ENCODE measurements around the gene DOHH. TPM values are rescaled to one million over a fixed set of nuclear protein-coding genes. Genes with fewer than 3 reads are reported as not detected.
A peak's percentile ranks its signal among the peaks of the same experiment; 100 is the strongest.

DOHH gene
- total RNA-seq, 1 experiment from 2014 or later: 13.0 TPM

- DNase-seq (ENCODE audit: extremely low read depth, low read depth): no peak
Measured at GRCh38 chr19:3506384-3507340, 6.2 kb upstream of the DOHH start.

- DNase-seq (ENCODE audit: extremely low read depth, low read depth): peak; percentile 96
Measured at GRCh38 chr19:3505598-3506383, 5.3 kb upstream of the DOHH start, which contains the start of gene FZR1. FZR1 (plus strand) TSS chr19:3506311; CDS start chr19:3522990, 16,679 bp downstream.

GRCh38 chr19:3504735-3505134 lies 4.3 kb upstream of the DOHH start:
- DNase-seq (ENCODE audit: extremely low read depth, low read depth): no peak

GRCh38 chr19:3503036-3503572 lies 2.6 kb upstream of the DOHH start:
- no peak for DNase-seq (ENCODE audit: extremely low read depth, low read depth)

- no peak for DNase-seq (ENCODE audit: extremely low read depth, low read depth)
Measured at GRCh38 chr19:3501780-3502179, 1.3 kb upstream of the DOHH start.

GRCh38 chr19:3499738-3500428 lies 591 bp downstream of the DOHH start:
- no peak for DNase-seq (ENCODE audit: extremely low read depth, low read depth)

- no peak for DNase-seq (ENCODE audit: extremely low read depth, low read depth)
Measured at GRCh38 chr19:3497757-3498520, 2.5 kb downstream of the DOHH start.

- DNase-seq (ENCODE audit: extremely low read depth, low read depth): no peak
Measured at GRCh38 chr19:3496392-3497273, 3.8 kb downstream of the DOHH start.

- no peak for DNase-seq (ENCODE audit: extremely low read depth, low read depth)
Measured at GRCh38 chr19:3494559-3494958, 5.9 kb downstream of the DOHH start.

- no peak for DNase-seq (ENCODE audit: extremely low read depth, low read depth)
Measured at GRCh38 chr19:3494051-3494450, 6.4 kb downstream of the DOHH start.

- DNase-seq (ENCODE audit: extremely low read depth, low read depth): no peak
Measured at GRCh38 chr19:3493651-3494050, 6.8 kb downstream of the DOHH start.

- no peak for DNase-seq (ENCODE audit: extremely low read depth, low read depth)
Measured at GRCh38 chr19:3492919-3493318, 7.6 kb downstream of the DOHH start.

GRCh38 chr19:3492131-3492839 lies 8.2 kb downstream of the DOHH start:
- no peak for DNase-seq (ENCODE audit: extremely low read depth, low read depth)

- no peak for DNase-seq (ENCODE audit: extremely low read depth, low read depth)
Measured at GRCh38 chr19:3491396-3492119, 8.9 kb downstream of the DOHH start.

GRCh38 chr19:3483226-3483628 lies 17.2 kb downstream of the DOHH start, which contains the start of gene SMIM44:
SMIM44 (minus strand) TSS chr19:3483441; CDS start chr19:3483403, 38 bp downstream.
- DNase-seq (ENCODE audit: extremely low read depth, low read depth): no peak

- no peak for DNase-seq (ENCODE audit: extremely low read depth, low read depth)
Measured at GRCh38 chr19:3482507-3483225, 17.8 kb downstream of the DOHH start.

Measured in NCI-H460 (cell line).